Left ventricle myocardium inferior (tissue), 1 donor: Measurements from ENCODE around the gene ZNF431. TPM values are rescaled to one million over a fixed set of nuclear protein-coding genes. Genes with fewer than 3 reads are reported as not detected.

ENCODE experiments used
- DNase-seq: peaks from one replicate; pipeline ENCODE4 v3.0.0-alpha.2; 2020
- H3K27ac ChIP-seq: fragments of 200-600 bp; replicated peaks from 2 replicates; pipeline ENCODE4 v1.8.0; 2021
- H3K27me3 ChIP-seq: fragments of 200-600 bp; 2 replicates; pipeline ENCODE4 v1.8.0; 2021; ENCODE audit warnings: low read depth
- H3K36me3 ChIP-seq: fragments of 200-600 bp; 2 replicates; pipeline ENCODE4 v1.8.0; 2021
- H3K4me1 ChIP-seq: fragments of 200-600 bp; 2 replicates; pipeline ENCODE4 v1.8.0; 2021
- H3K4me3 ChIP-seq: fragments of 200-600 bp; 2 replicates; pipeline ENCODE4 v1.8.0; 2021; ENCODE audit warnings: mild to moderate bottlenecking, moderate library complexity
- H3K9me3 ChIP-seq: fragments of 200-600 bp; replicated peaks from 2 replicates; pipeline ENCODE4 v1.8.0; 2021
- CTCF ChIP-seq: fragments of 200-600 bp; IDR thresholded peaks from 2 replicates; pipeline ENCODE4 v1.8.0; 2021; ENCODE audit warnings: antibody characterized with exemption, mild to moderate bottlenecking, borderline replicate concordance
- intact Hi-C: fragments of 100-400 bp; cut with micrococcal nuclease; formaldehyde crosslinking; loops from one replicate; pipeline ENCODE4 v1.11.0; 2022
- total RNA-seq: library from RNA; stranded (reverse); fragmentation: NEBNext Ultra II Directional; extraction: Animal tissue kit (Norgen Biotek cat#: 25700); gene quantifications from one replicate; pipeline ENCODE4 v1.2.1, GENCODE V29; 2021
- donor health status: DM: no; HTN: yes; CAD: no; lungs with severe emphysema.

The ZNF431 gene
- total RNA-seq, 1 donor from 2014 or later, result 12.4 TPM

GRCh38 chr19:21147540-21147939 lies 5.7 kb downstream of the ZNF431 start:
- no peak for DNase-seq
- Histone ChIP-seq H3K27ac (no peak overlapping the region), H3K4me1 (peaks cover 24% of the 10 kb centered on the region), H3K4me3 (no peak overlapping the region), H3K9me3 (no peaks in the 10 kb centered on the region), H3K36me3 (peaks cover 83% of the 10 kb centered on the region), H3K27me3 (no peaks in the 10 kb centered on the region)
- intact Hi-C loops, result no loop called here
- no peak for TF ChIP-seq CTCF

- no peaks in the 10 kb centered on the region for H3K27me3 ChIP-seq
- intact Hi-C loops, result no loop called here
- H3K4me1 ChIP-seq, result peaks cover 13% of the 10 kb centered on the region
- H3K4me3 ChIP-seq, result no peak overlapping the region
- H3K36me3 ChIP-seq, result peaks cover 92% of the 10 kb centered on the region
- no peak for TF ChIP-seq CTCF
- H3K27ac ChIP-seq, result peak overlapping the region; percentile 19
- DNase-seq, result no peak
- no peaks in the 10 kb centered on the region for H3K9me3 ChIP-seq
Observed at GRCh38 chr19:21148681-21149080, 6.8 kb downstream of the ZNF431 start.

- H3K27ac ChIP-seq, result no peak overlapping the region
- intact Hi-C loops, result no loop called here
- no peak overlapping the region for H3K4me3 ChIP-seq
- no peaks in the 10 kb centered on the region for H3K9me3 ChIP-seq
- TF ChIP-seq CTCF, result no peak
- no peaks in the 10 kb centered on the region for H3K27me3 ChIP-seq
- peaks cover 84% of the 10 kb centered on the region for H3K36me3 ChIP-seq
- no peak for DNase-seq
- H3K4me1 ChIP-seq, result peaks cover 10% of the 10 kb centered on the region
Observed at GRCh38 chr19:21149877-21150276, 8.0 kb downstream of the ZNF431 start.

- TF ChIP-seq CTCF, result no peak
- H3K27ac ChIP-seq, result no peak overlapping the region
- no peaks in the 10 kb centered on the region for H3K9me3 ChIP-seq
- intact Hi-C loops, result no loop called here
- no peak for DNase-seq
- no peaks in the 10 kb centered on the region for H3K27me3 ChIP-seq
- H3K4me3 ChIP-seq, result no peak overlapping the region
- peaks cover 10% of the 10 kb centered on the region for H3K4me1 ChIP-seq
- peaks cover 70% of the 10 kb centered on the region for H3K36me3 ChIP-seq
Observed at GRCh38 chr19:21151460-21151859, 9.6 kb downstream of the ZNF431 start.

- no peaks in the 10 kb centered on the region for H3K27me3 ChIP-seq
- H3K9me3 ChIP-seq, result no peaks in the 10 kb centered on the region
- DNase-seq, result no peak
- no peak overlapping the region for H3K27ac ChIP-seq
- intact Hi-C loops, result no loop called here
- peaks cover 11% of the 10 kb centered on the region for H3K36me3 ChIP-seq
- H3K4me1 ChIP-seq, result peaks cover 7% of the 10 kb centered on the region
- TF ChIP-seq CTCF, result no peak
- H3K4me3 ChIP-seq, result no peak overlapping the region
Observed at GRCh38 chr19:21158523-21159135, 16.8 kb downstream of the ZNF431 start.
